DOHH2 (cell line): ENCODE data around the gene SYNJ2.

Source experiments
- EZH2phosphoT487 ChIP-seq: fragments of 200-600 bp; sonication (generic); IDR thresholded peaks from 2 replicates; pipeline ENCODE4 v1.6.1; 2017; ENCODE audit warnings: borderline replicate concordance, mild to moderate bottlenecking, antibody characterized with exemption, low read length, moderate library complexity, mixed read lengths
- TF ChIP-seq, protein P1 (sequence below): fragments of 200-600 bp; sonication (generic); IDR thresholded peaks from one replicate; pipeline ENCODE4 v1.5.1; 2014; ENCODE audit warnings: antibody characterized with exemption, mild to moderate bottlenecking, low read depth, low read length; ENCODE audit not compliant: poor library complexity, severe bottlenecking

DNA sequence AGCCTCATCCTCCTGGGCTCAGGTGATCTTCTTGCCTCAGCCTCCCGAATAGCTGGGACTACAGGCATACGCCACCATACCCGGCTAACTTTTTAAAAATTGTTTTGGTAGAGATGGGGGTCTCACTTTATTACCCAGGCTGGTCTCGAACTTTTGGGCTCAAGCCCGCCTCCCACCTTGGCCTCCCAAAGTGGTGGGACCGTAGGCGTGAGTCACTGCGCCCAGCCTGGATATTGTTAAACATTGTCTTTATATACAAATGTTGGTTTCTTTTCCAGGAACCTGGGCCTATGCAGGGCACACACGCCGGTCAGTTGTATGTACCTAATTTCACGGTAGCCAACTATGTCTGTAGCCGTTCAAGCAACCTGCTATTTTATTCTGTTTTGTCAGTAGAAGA is 60.1 kb downstream of the SYNJ2 start:
- TF ChIP-seq, protein P1, sequence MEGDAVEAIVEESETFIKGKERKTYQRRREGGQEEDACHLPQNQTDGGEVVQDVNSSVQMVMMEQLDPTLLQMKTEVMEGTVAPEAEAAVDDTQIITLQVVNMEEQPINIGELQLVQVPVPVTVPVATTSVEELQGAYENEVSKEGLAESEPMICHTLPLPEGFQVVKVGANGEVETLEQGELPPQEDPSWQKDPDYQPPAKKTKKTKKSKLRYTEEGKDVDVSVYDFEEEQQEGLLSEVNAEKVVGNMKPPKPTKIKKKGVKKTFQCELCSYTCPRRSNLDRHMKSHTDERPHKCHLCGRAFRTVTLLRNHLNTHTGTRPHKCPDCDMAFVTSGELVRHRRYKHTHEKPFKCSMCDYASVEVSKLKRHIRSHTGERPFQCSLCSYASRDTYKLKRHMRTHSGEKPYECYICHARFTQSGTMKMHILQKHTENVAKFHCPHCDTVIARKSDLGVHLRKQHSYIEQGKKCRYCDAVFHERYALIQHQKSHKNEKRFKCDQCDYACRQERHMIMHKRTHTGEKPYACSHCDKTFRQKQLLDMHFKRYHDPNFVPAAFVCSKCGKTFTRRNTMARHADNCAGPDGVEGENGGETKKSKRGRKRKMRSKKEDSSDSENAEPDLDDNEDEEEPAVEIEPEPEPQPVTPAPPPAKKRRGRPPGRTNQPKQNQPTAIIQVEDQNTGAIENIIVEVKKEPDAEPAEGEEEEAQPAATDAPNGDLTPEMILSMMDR = no peak
- TF ChIP-seq EZH2phosphoT487 = no peak
